Activated CD4-positive, alpha-beta T cell treated with anti-CD3 and anti-CD28 coated beads for 36 hours (primary cell): Measurements from ENCODE around the gene NEXN. TPM values are rescaled to one million over a fixed set of nuclear protein-coding genes. Genes with fewer than 3 reads are reported as not detected.
"Not testable (repeated sequence)": the region's sequence is repeated elsewhere in the genome, so short reads cannot be mapped to it uniquely, and the experiment has no call there.

Experiments
- ATAC-seq: fragments of 200-7000 bp; cut with Tn5 transposase; one replicate; pipeline ENCODE4 v1.10.0; 2021; ENCODE audit warnings: mild to moderate bottlenecking, moderate library complexity
- CTCF ChIA-PET: fragments of 350-600 bp; sonication (Branson Sonifier 250); formaldehyde crosslinking; loops from one replicate; lab custom pipeline; 2021; ENCODE audit warnings: antibody characterized with exemption; lab: Charles Lee
- POLR2A ChIA-PET: fragments of 350-600 bp; sonication (Branson Sonifier 250); formaldehyde crosslinking; loops from one replicate; lab custom pipeline; 2021; ENCODE audit warnings: antibody characterized with exemption, inconsistent platforms; lab: Charles Lee
- DNase-seq: peaks from one replicate; pipeline ENCODE4 v3.0.0-alpha.2; 2020
- H3K27ac Mint-ChIP-seq: one replicate; pipeline ENCODE4 v1.8.0; 2021; ENCODE audit warnings: mixed read lengths
- H3K27me3 Mint-ChIP-seq: one replicate; pipeline ENCODE4 v1.8.0; 2021; ENCODE audit warnings: mixed read lengths
- H3K36me3 Mint-ChIP-seq: one replicate; pipeline ENCODE4 v1.8.0; 2021; ENCODE audit warnings: low read depth, mixed read lengths
- H3K4me1 Mint-ChIP-seq: one replicate; pipeline ENCODE4 v1.8.0; 2021; ENCODE audit warnings: mixed read lengths
- H3K4me3 Mint-ChIP-seq: one replicate; pipeline ENCODE4 v1.8.0; 2021; ENCODE audit warnings: mild to moderate bottlenecking, moderate library complexity, mixed read lengths
- H3K9me3 Mint-ChIP-seq: one replicate; pipeline ENCODE4 v1.8.0; 2021; ENCODE audit warnings: low read depth, mixed read lengths
- intact Hi-C, 2 experiments: fragments of 100-400 bp; cut with DNase I in 1 of 2; cut with micrococcal nuclease in 1 of 2; formaldehyde crosslinking; loops; one replicate each; pipeline versions ENCODE4 v1.14.2 to v1.15.1; 2022 to 2024; cut with DNase I, micrococcal nuclease
- total RNA-seq, 2 experiments: library from RNA; stranded (reverse); gene quantifications; one replicate each; pipeline ENCODE4 v1.2.3, GENCODE V29; 2021

NEXN gene
- total RNA-seq, 2 experiments from 2014 or later, result 2.1 to 3.6 TPM

DNA sequence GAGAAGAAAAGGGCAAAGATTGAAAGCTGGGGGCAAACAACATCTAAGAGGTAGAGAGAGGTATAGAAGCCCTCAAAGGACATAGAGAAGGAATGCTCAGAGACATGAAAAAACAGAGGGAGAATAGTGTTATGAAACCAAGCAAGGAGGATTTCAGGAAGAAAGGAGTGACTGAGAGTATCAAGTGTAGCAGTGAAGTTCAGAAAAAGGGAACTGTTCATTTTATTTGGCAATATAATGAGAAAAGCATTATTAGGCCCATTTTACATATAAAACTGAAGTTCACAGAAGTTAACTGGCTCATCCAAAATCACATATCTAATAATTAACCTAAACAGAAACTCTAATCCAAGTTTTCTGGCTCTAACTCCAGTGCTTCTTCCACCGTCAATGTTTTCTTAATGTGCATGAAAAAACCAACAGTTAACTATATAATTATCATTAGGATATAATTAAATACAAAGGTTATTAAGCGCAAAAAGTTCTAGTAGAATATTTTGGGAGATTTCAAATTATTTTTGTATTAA is 17.7 kb downstream of the NEXN start:
- POLR2A ChIA-PET, result no interaction called here

DNA sequence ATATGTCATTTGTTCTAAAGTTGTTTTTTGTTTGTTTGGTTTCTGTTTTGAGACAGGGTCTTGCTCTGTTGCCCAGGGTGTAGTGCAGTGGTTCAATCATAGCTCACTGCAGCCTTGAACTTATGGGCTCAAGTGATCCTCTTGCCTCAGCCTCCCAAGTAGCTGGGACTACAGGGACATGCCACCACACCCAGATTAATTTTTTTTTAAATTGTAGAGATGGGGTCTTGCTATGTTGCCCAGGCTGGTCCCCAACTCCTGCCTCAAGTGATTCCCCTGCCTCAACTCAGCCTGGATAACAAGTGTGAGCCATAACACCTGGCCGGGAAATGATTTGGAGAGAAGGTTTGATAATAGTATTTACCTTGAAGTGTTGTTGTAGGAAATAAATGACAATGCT is 18.2 kb downstream of the NEXN start:
- POLR2A ChIA-PET, result no interaction called here
- H3K9me3 Mint-ChIP-seq, result no peaks in the 10 kb centered on the region
- no peak overlapping the region for H3K4me3 Mint-ChIP-seq
- intact Hi-C loops, result loop anchor here in 1 of 2 experiments (5.0 to 10.0 kb wide), 2 partner anchors 211 to 762 kb away; no protein-coding TSS in a partner anchor
- no peaks in the 10 kb centered on the region for H3K36me3 Mint-ChIP-seq
- ATAC-seq, result no peak
- no peaks in the 10 kb centered on the region for H3K4me1 Mint-ChIP-seq
- no peak overlapping the region for H3K27ac Mint-ChIP-seq
- DNase-seq, result no peak
- no peaks in the 10 kb centered on the region for H3K27me3 Mint-ChIP-seq
- CTCF ChIA-PET, result no interaction called here

More for the DNA sequence above, 17.7 kb downstream of the NEXN start:
- CTCF ChIA-PET, result no interaction called here
- H3K27ac Mint-ChIP-seq, result no peak overlapping the region
- H3K4me1 Mint-ChIP-seq, result no peaks in the 10 kb centered on the region
- ATAC-seq (no peak), DNase-seq (no peak)
- no peak overlapping the region for H3K4me3 Mint-ChIP-seq
- intact Hi-C loops, result loop anchor here in 1 of 2 experiments (5.0 to 10.0 kb wide), 2 partner anchors 211 to 761 kb away; no protein-coding TSS in a partner anchor
- H3K36me3 Mint-ChIP-seq, result no peaks in the 10 kb centered on the region
- H3K27me3 Mint-ChIP-seq, result no peaks in the 10 kb centered on the region
- no peaks in the 10 kb centered on the region for H3K9me3 Mint-ChIP-seq

DNA sequence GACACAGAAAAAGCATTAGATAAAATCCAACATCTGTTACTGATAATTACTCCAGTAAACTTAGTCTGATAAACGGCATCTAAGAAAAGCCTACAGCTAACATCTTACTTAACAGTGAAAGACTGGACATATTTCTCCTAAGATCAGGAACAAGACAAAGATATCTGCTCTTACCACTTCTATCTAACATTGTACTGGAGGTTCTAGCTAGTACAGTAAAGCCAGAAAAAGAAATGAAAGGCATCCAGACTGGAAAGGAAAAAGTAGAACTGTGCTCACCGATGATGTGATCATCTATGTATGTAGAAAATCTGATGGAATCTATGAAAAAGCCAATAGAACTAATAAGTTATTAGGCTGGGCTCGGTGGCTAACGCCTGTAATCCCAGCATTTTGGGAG is 21.7 kb downstream of the NEXN start:
- CTCF ChIA-PET, result no interaction called here
- no peak overlapping the region for H3K4me3 Mint-ChIP-seq
- no peaks in the 10 kb centered on the region for H3K4me1 Mint-ChIP-seq
- H3K27me3 Mint-ChIP-seq, result no peaks in the 10 kb centered on the region
- intact Hi-C loops, result no loop called here
- H3K36me3 Mint-ChIP-seq, result no peaks in the 10 kb centered on the region
- H3K27ac Mint-ChIP-seq, result no peak overlapping the region
- no peaks in the 10 kb centered on the region for H3K9me3 Mint-ChIP-seq
- ATAC-seq (no peak), DNase-seq (no peak)
- POLR2A ChIA-PET, result no interaction called here

DNA sequence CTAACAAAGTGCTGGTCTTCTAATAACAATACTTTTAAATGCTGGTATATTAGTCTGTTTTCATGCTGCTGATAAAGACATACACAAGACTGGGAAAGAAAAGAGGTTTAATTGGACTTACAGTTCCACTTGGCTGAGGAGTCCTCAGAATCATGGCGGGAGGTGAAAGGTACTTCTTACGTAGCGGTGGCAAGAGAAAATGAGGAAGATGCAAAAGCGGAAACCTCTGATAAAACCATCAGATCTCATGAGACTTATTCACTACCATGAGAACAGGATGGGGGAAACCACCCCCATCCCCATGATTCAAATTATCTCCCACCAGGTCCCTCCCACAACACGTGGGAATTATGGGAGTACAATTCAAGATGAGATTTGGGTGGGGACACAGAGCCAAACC is 30.5 kb downstream of the NEXN start:
- H3K9me3 Mint-ChIP-seq, H3K4me3 Mint-ChIP-seq, H3K27ac Mint-ChIP-seq, H3K27me3 Mint-ChIP-seq, ATAC-seq, POLR2A ChIA-PET, intact Hi-C loops, DNase-seq, H3K36me3 Mint-ChIP-seq, H3K4me1 Mint-ChIP-seq: not testable (repeated sequence)
- CTCF ChIA-PET, result interaction anchor here (1.2 kb wide), 1 partner anchor 15 kb away, joined by 3 read pairs; no protein-coding TSS in a partner anchor

DNA sequence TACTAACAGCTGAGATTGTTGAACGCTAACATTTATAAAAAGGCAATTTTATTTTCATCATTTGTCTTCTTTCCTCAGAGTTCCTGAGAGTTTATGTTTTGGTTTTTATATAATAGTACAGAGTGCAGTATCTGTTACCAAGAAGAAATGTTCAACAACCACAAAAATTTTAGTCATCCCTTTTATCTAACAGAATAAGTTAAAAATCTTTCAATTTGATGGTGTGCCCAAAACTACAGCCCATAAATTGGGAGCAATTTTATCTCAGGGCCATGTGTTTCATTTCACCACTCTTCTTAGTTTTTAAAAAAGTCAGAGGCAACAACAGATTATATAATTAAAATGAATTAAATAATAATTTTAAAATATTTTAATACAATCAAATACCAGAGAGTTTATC is 37.1 kb downstream of the NEXN start:
- Mint-ChIP-seq H3K4me3 (no peak overlapping the region), H3K36me3 (no peaks in the 10 kb centered on the region), H3K27ac (no peak overlapping the region), H3K9me3 (no peaks in the 10 kb centered on the region), H3K27me3 (peaks cover 2% of the 10 kb centered on the region), H3K4me1 (peaks cover 11% of the 10 kb centered on the region)
- CTCF ChIA-PET, result interaction anchor here (0.7 kb wide), 1 partner anchor 45 kb away, joined by 3 read pairs; no protein-coding TSS in a partner anchor
- intact Hi-C loops, result no loop called here
- ATAC-seq (no peak), DNase-seq (no peak)
- POLR2A ChIA-PET, result no interaction called here

DNA sequence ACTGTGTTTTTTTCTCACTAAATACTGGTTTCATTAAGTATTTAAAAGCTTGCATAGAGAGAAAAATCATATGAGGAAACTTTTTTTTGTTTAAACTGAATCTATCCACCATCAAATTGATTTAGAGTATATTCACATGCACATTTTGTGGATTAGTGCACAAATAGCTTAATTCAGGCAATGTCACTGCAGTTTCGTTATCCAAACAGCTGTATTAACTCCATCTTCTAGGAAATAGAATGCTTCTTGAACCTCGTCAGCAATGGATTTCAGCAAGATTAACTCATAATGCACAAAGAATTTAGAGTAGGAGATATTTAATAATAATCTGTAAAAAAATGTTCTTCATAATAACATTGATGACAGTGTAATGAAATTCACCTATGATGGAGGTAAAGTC is 37.5 kb downstream of the NEXN start:
- POLR2A ChIA-PET, result no interaction called here
- Mint-ChIP-seq H3K27ac (no peak overlapping the region), H3K36me3 (no peaks in the 10 kb centered on the region)

GRCh38 chr1:77926561-77927357 is 38.3 kb downstream of the NEXN start:
- ATAC-seq (peak; percentile 49), DNase-seq (no peak)
- Mint-ChIP-seq H3K36me3 (no peaks in the 10 kb centered on the region), H3K4me1 (peaks cover 11% of the 10 kb centered on the region), H3K27ac (peak overlapping the region; percentile 91), H3K4me3 (peak overlapping the region; percentile 73), H3K9me3 (no peaks in the 10 kb centered on the region), H3K27me3 (peaks cover 2% of the 10 kb centered on the region)
- ChIA-PET POLR2A (no interaction called here), CTCF (no interaction called here)
- intact Hi-C loops, result no loop called here

More for the DNA sequence above, 37.5 kb downstream of the NEXN start:
- DNase-seq, result no peak
- Mint-ChIP-seq H3K4me3 (peak overlapping the region; percentile 73), H3K9me3 (no peaks in the 10 kb centered on the region), H3K27me3 (peaks cover 2% of the 10 kb centered on the region), H3K4me1 (peaks cover 11% of the 10 kb centered on the region)
- ATAC-seq, result no peak
- CTCF ChIA-PET, result interaction anchor here (0.7 kb wide), 1 partner anchor 44 kb away, joined by 3 read pairs; no protein-coding TSS in a partner anchor
- intact Hi-C loops, result no loop called here

DNA sequence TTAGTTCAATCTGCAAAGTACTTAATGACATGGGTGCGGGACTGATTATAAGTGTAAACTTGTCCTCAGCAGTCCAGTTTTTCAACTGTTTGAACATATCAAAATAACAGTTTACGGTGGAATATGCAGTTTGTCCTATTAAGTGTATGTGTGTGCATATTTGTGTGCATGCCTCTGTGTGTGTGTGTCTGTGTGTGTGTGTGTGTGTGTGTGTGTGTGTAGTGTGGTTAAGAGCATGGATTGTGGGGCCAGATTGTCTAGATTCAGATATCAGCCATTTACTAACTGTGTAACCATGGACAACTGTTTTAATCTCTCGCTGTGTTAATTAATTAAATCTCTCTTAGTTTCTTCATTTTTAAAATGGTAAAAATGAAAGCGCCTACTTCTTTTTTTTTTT is 39.0 kb downstream of the NEXN start:
- H3K27me3 Mint-ChIP-seq, result peaks cover 2% of the 10 kb centered on the region
- DNase-seq (no peak), ATAC-seq (no peak)
- H3K4me1 Mint-ChIP-seq, result peaks cover 11% of the 10 kb centered on the region
- H3K27ac Mint-ChIP-seq, result no peak overlapping the region
- ChIA-PET POLR2A (no interaction called here), CTCF (no interaction called here)
- H3K4me3 Mint-ChIP-seq, result peak overlapping the region; percentile 73
- no peaks in the 10 kb centered on the region for H3K36me3 Mint-ChIP-seq
- no peaks in the 10 kb centered on the region for H3K9me3 Mint-ChIP-seq
- intact Hi-C loops, result no loop called here

- CTCF ChIA-PET, result no interaction called here
- H3K27me3 Mint-ChIP-seq, result peaks cover 2% of the 10 kb centered on the region
- no peak overlapping the region for H3K27ac Mint-ChIP-seq
- H3K36me3 Mint-ChIP-seq, result no peaks in the 10 kb centered on the region
- H3K9me3 Mint-ChIP-seq, result no peaks in the 10 kb centered on the region
- ATAC-seq, result no peak
- H3K4me1 Mint-ChIP-seq, result peaks cover 11% of the 10 kb centered on the region
- DNase-seq, result no peak
- intact Hi-C loops, result no loop called here
- POLR2A ChIA-PET, result no interaction called here
- H3K4me3 Mint-ChIP-seq, result no peak overlapping the region
These were observed 41.4 kb downstream of the NEXN start for GRCh38 chr1:77929806-77930205.

- Mint-ChIP-seq H3K27me3 (no peaks in the 10 kb centered on the region), H3K27ac (no peak overlapping the region), H3K4me3 (no peak overlapping the region), H3K9me3 (no peaks in the 10 kb centered on the region), H3K4me1 (peaks cover 17% of the 10 kb centered on the region), H3K36me3 (peaks cover 17% of the 10 kb centered on the region)
- DNase-seq (no peak), ATAC-seq (no peak)
- ChIA-PET CTCF (no interaction called here), POLR2A (no interaction called here)
- intact Hi-C loops, result no loop called here
These were observed 50.2 kb downstream of the NEXN start for GRCh38 chr1:77938651-77939050.

DNA sequence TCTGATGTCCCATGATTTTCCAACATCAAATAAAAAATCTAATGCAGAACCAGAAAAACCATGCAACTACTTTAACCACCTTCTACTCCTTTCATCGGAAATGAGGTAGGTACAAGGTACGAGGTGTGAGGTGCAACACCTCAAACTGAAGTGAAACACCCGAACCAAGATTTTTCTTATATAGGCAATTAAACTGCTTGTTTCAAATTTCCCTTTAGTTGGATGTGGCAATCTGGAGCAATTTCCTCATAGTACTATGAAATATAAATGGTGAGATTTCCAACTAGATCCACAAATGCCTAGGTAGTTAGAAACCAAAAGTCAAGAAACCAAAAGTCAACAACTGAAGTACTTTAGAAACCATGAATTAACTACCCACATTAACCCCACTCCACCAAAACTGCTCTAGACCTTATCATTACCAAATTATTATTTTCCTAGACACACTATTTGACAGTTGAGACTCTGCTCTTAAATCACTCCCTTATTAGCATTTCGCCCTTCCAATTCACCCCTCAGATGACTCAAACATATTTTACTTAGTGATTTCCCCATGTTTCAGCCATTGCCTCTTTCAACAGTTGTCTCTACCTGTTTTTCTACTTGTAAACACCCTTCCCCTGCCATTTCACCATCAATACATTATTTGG is 52.6 kb downstream of the NEXN start:
- POLR2A ChIA-PET, result no interaction called here
- no peak overlapping the region for H3K27ac Mint-ChIP-seq
- H3K27me3 Mint-ChIP-seq, result no peaks in the 10 kb centered on the region
- intact Hi-C loops, result loop anchor here in 1 of 2 experiments (5.0 kb wide), 1 partner anchor 154 kb away; no protein-coding TSS in a partner anchor
- no peak for DNase-seq
- no peak for ATAC-seq
- no peaks in the 10 kb centered on the region for H3K9me3 Mint-ChIP-seq
- no peak overlapping the region for H3K4me3 Mint-ChIP-seq
- H3K36me3 Mint-ChIP-seq, result peaks cover 28% of the 10 kb centered on the region
- CTCF ChIA-PET, result no interaction called here
- H3K4me1 Mint-ChIP-seq, result peaks cover 19% of the 10 kb centered on the region
